B cell (primary cell): ENCODE results near the gene BCL7B.

Experiments used
- CTCF ChIP-seq: fragments of 200-600 bp; IDR thresholded peaks from one replicate; pipeline ENCODE4 v1.8.0; 2022; ENCODE audit warnings: antibody characterized with exemption, mild to moderate bottlenecking
- EZH2 ChIP-seq: IDR thresholded peaks from 2 replicates; pipeline ENCODE4 v1.6.1; 2012; ENCODE audit warnings: borderline replicate concordance, low read depth, mild to moderate bottlenecking, moderate library complexity, low read length; ENCODE audit not compliant: insufficient read depth, poor library complexity, severe bottlenecking

GRCh38 chr7:73533742-73534141, 23.7 kb downstream of the BCL7B start:
- TF ChIP-seq EZH2 (no peak), CTCF (no peak)
